ENCODE data around the gene GALNT2. TPM values are rescaled to one million over a fixed set of nuclear protein-coding genes. Genes with fewer than 3 reads are reported as not detected.

Gene GALNT2
- total and polyA plus RNA-seq, 10 of the 15 experiments (the other 5 are each of a cell fraction or from before 2014, with no cell fraction given): 0.52 to 27.7 (median 16.3) TPM

DNA sequence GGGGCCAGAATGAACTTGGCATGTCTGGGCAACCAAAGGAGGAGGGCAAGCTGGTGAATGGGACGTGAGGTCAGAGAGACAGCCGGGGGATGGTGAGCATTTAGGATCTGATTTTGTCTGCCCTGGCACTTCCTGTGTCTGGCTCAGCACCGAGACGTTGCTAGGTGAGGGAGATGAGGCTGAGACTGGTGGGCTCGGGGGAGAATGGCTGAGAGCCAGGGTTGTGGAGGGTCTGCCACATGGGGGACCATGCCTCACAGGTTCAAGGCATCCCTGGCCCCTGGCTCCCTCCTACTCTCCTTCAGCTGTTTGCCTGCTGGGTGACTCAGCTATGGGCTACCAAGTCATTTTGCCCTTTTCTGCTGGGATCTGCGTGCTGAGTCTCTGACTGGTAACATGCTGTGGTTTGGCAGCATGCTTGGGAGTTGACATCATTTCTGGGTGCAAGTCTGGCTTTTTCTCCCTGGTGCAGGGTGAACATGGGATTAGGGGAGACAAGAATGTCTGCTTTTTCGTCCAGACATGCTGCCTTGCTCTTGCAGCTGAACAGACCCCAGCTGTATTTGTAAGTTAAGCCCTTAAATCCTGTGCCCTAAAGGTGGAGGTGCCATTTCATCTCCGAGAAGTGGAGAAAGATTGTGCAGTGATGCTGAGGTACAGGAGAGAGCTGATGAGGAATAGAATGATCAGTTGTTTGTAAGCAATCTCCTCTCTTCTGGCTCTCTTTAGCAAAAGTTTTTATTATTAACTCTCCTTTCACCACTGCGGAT is 17.6 kb downstream of the GALNT2 start:
- ChIA-PET RAD21 (ENCODE audit: unreplicated experiment) (no interaction called here), SMC1A (ENCODE audit: uncharacterized antibody, unreplicated experiment) (interaction anchor here (0.8 kb wide), 1 partner anchor 15 kb away, joined by 3 read pairs; no protein-coding TSS in a partner anchor)
- no peak overlapping the region for H2AFZ ChIP-seq (ENCODE audit: control insufficient read depth, low read depth, low read length)

More for the DNA sequence above, 17.6 kb downstream of the GALNT2 start:
- Histone ChIP-seq H3K9ac (ENCODE audit: control insufficient read depth, insufficient read depth, low read length) (no peak overlapping the region), H3K79me2 (ENCODE audit: control insufficient read depth, insufficient read depth, low read length) (peaks cover 9% of the 10 kb centered on the region), H4K20me1 (ENCODE audit: control insufficient read depth, insufficient read depth) (no peaks in the 10 kb centered on the region), H3K4me3 (no peak overlapping the region), H3K4me1 (ENCODE audit: control insufficient read depth, insufficient read depth, low read length) (peaks cover 8% of the 10 kb centered on the region; the same call in 1 of the 2 replicates), H3K27ac (ENCODE audit: control insufficient read depth, insufficient read depth) (no peak overlapping the region), H3K9me3 (replicated peaks; ENCODE audit: control insufficient read depth, insufficient read depth, low read length) (no peaks in the 10 kb centered on the region; the same call in 2 of the 3 replicates), H3K4me2 (ENCODE audit: control insufficient read depth, insufficient read depth) (no peak overlapping the region), H3K36me3 (ENCODE audit: control insufficient read depth in 2 of 2, insufficient read depth in 2 of 2, low read length in 1 of 2) (peaks cover 0 to 5% of the 10 kb centered on the region in 2 experiments; a peak in 1 of 4 replicates), H3K27me3 (replicated peaks in 1 of 2; ENCODE audit: control insufficient read depth in 2 of 2, insufficient read depth in 2 of 2, low read length in 1 of 2) (no peaks in the 10 kb centered on the region)
- FAIRE-seq (no peak), ATAC-seq (peak; percentile 76), DNase-seq (ENCODE audit: low read depth, low spot score) (no peak)
- no TSS peak for BruUV-seq (replicated peaks)
- POLR2A ChIA-PET: interaction anchor here (1.1 to 1.3 kb wide), 3 partner anchors 15 to 19 kb away, joined by 3 to 4 read pairs (median 3); no protein-coding TSS in a partner anchor
- TF ChIP-seq, protein P1, sequence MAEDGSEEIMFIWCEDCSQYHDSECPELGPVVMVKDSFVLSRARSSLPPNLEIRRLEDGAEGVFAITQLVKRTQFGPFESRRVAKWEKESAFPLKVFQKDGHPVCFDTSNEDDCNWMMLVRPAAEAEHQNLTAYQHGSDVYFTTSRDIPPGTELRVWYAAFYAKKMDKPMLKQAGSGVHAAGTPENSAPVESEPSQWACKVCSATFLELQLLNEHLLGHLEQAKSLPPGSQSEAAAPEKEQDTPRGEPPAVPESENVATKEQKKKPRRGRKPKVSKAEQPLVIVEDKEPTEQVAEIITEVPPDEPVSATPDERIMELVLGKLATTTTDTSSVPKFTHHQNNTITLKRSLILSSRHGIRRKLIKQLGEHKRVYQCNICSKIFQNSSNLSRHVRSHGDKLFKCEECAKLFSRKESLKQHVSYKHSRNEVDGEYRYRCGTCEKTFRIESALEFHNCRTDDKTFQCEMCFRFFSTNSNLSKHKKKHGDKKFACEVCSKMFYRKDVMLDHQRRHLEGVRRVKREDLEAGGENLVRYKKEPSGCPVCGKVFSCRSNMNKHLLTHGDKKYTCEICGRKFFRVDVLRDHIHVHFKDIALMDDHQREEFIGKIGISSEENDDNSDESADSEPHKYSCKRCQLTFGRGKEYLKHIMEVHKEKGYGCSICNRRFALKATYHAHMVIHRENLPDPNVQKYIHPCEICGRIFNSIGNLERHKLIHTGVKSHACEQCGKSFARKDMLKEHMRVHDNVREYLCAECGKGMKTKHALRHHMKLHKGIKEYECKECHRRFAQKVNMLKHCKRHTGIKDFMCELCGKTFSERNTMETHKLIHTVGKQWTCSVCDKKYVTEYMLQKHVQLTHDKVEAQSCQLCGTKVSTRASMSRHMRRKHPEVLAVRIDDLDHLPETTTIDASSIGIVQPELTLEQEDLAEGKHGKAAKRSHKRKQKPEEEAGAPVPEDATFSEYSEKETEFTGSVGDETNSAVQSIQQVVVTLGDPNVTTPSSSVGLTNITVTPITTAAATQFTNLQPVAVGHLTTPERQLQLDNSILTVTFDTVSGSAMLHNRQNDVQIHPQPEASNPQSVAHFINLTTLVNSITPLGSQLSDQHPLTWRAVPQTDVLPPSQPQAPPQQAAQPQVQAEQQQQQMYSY (CRISPR knock-in tag; IDR thresholded peaks at IDR 0.05): no peak
- TF ChIP-seq STAT1 (conservative IDR thresholded peaks at IDR 0.05) (no peak), ZNF207 (IDR thresholded peaks at IDR 0.05; ENCODE audit: borderline replicate concordance) (no peak), ZNF217 (IDR thresholded peaks at IDR 0.05) (no peak), LARP7 (IDR thresholded peaks at IDR 0.05) (no peak), RUNX3 (IDR thresholded peaks at IDR 0.05; ENCODE audit: low read length) (0 out of 2 replicates have a peak, but pooled peaks have one; percentile 9), ASH2L (IDR thresholded peaks at IDR 0.05; ENCODE audit: borderline replicate concordance, low read depth) (no peak), REST (IDR thresholded peaks at IDR 0.05; ENCODE audit: low read depth, low read length) (no peak), FOXK2 (IDR thresholded peaks at IDR 0.05) (no peak), IRF5 (IDR thresholded peaks at IDR 0.05; ENCODE audit: borderline replicate concordance) (no peak), BCL11A (IDR thresholded peaks at IDR 0.05; ENCODE audit: low read depth, low read length) (0 out of 2 replicates have a peak, but pooled peaks have one; percentile 38), ZSCAN29 (IDR thresholded peaks at IDR 0.05) (no peak)
- TF ChIP-seq, protein P2, sequence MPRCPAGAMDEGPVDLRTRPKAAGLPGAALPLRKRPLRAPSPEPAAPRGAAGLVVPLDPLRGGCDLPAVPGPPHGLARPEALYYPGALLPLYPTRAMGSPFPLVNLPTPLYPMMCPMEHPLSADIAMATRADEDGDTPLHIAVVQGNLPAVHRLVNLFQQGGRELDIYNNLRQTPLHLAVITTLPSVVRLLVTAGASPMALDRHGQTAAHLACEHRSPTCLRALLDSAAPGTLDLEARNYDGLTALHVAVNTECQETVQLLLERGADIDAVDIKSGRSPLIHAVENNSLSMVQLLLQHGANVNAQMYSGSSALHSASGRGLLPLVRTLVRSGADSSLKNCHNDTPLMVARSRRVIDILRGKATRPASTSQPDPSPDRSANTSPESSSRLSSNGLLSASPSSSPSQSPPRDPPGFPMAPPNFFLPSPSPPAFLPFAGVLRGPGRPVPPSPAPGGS (IDR thresholded peaks at IDR 0.05; ENCODE audit: borderline replicate concordance, insufficient read depth, low read depth, low read length, poor library complexity, severe bottlenecking): no peak
- CTCF ChIA-PET: interaction anchor here (0.6 to 1.2 kb wide), 3 partner anchors 11 to 1260 kb away, joined by 3 read pairs; no protein-coding TSS in a partner anchor
- 59% methylated on average over 9 of the region's 9 CpGs for WGBS (ENCODE audit: insufficient coverage, insufficient replicate concordance, low lambda C conversion rate, missing lambda C conversion rate)
- in situ Hi-C loops (cut with MboI): no loop called here
- intact Hi-C loops (cut with micrococcal nuclease; ENCODE audit: unreplicated experiment): no loop called here
